HG02852 (cell line): ENCODE results near the gene RIT2.

Experiments used
- ATAC-seq: cut with Tn5 transposase; IDR thresholded peaks from one replicate; pipeline ENCODE4 v1.9.1; 2021; ENCODE audit warnings: mild to moderate bottlenecking, moderate library complexity; ENCODE audit not compliant: unreplicated experiment

RIT2 gene

GRCh38 chr18:43115076-43115921 lies at the start of gene RIT2:
Gene RIT2, minus strand, starts transcription at chr18:43115685.
- ATAC-seq, result no peak

DNA sequence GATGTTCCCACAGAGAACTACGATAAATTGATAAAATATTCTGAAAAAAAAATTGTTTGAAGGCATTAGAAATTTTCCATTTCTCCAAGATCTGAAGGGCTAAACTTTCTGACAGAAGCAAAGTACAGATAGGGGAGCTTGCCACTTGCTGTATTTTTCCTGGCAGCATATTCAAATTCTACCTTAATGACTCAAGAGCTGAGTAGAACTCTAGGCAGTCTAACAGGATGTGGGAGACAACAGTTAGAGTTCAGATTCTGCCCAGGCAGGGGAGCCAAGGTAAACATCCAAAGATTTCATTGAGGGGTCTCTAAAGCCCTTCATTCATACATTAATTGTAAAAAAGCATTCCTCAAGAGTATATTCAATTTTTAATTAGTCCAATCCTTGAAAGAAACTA lies 46.0 kb upstream of the RIT2 start:
- no peak for ATAC-seq

DNA sequence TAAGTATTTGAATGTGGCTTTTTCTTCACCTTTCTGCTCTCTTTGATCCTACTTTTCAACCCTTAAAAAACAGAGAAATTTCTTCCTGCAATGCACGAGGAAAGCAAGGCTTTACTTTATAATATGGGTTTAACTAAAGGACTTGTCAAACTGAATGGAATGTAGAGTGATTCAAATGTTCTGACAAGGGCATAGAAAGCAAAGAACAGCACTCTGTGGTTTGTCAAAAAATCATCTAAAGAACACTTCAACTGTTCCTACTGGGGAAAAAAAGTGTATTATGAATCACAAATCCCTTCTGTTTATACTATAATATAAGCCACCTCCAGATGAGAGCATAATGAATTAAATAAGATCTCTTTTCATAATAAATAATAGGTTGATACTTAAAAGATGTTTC lies 45.0 kb upstream of the RIT2 start:
- no peak for ATAC-seq

DNA sequence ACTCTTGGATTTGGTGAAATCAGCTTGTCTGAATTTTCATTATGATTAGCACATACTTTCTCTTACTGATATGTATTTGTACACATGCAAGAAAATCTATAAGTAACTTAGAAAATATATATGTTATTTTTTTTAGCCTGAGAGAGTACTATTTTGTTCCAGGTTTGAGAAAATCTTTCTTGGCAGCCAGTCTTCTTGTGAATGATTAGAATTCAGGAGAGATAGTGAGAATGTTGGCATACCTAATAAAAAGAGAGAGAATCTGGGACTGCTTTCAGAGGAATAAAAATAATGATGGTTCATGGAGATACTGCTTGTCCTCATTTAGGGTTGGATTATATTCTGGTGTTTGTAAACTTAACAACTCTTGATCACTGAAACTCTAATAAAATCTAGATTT lies 44.4 kb upstream of the RIT2 start:
- ATAC-seq, result no peak

GRCh38 chr18:43159086-43159770 lies 43.7 kb upstream of the RIT2 start:
- ATAC-seq, result no peak

DNA sequence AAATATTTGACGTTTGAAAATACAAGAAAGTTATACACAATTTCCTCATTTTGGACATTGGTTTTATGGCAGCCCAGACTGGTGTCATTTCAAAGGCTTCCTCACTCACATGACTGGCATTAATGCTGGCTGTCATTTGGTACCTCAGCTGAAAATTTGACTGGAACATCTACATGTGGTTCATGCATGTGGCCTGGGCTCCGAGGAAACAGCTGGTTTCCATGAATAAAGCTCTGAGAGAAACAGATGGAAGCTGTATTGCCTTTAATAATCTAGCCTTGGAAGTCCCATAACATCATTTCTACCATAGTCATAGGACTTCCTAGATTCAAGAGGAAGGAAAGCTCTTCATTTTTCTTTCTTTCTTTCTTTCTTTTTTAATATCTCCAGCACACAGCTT lies 42.9 kb upstream of the RIT2 start:
- no peak for ATAC-seq

DNA sequence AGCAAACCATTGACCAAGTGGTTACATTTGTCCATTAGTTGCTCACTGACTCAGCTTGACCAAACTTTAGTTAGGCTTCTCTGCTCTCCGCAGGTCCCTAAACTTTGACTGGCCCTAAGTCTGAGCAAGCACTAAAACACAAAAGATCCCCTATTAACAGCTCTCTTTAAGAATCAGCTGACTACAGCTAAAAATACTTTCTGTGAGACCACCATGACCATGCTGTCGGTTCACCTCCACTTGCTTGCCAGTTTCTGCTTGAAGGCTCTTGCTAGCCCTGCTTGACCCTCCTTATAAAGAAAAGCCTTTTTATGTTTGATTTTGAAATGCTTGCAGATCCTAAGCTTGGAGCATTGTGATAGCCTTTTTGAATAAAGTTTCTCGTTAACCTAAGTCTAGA lies 40.4 kb upstream of the RIT2 start:
- no peak for ATAC-seq

GRCh38 chr18:43148231-43148630 lies 32.7 kb upstream of the RIT2 start:
- ATAC-seq, result no peak

DNA sequence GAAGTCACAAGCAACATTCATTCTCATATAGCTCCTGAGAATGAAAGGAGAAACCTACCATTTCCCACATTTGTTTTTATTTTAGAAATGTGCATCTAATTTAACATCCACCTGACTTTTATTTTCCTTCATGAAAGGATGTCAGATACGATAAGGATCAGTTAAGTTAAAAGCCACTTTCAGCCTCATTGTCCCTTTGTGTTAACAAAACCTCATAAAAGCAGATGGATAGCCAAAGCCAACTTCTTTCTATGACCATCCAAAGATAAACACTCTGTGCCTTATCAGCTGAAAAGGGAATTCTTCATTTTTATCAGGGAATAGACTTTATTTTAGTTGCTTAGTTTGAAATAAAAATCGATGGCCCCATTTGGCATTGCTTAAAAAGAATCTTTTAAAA lies 25.7 kb upstream of the RIT2 start:
- ATAC-seq, result no peak

DNA sequence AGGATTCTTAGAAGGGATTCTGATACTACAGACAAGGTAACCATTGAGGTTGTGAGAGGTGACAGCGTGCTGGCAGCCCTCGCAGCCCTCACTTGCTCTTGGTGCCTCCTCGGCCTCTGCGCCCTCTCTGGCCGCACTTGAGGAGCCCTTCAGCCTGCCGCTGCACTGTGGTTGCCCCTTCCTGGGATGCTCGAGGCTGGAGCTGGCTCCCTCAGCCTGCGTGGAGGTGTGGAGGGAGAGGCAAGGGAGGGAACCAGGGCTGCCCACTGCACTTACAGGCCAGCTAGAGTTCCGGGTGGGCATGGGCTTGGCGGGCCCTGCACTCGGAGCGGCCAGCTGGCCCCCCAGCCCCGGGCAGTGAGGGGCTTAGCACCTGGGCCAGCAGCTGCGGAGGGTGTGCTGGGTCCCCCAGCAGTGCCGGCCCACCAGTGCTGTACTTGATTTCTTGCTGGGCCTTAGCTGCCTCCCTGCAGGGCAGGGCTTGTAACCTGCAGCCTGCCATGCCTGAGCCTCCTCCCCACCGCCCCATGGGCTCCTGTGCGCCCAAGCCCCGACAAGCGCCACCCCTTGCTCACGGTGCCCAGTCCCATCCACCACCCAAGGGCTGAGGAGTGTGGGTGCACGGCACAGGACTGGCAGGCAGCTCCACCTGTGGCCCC lies 23.9 kb upstream of the RIT2 start:
- no peak for ATAC-seq

- ATAC-seq, result no peak
Measured at GRCh38 chr18:43134876-43135275, 19.4 kb upstream of the RIT2 start.

- no peak for ATAC-seq
Measured at GRCh38 chr18:43130716-43131260, 15.3 kb upstream of the RIT2 start.

- no peak for ATAC-seq
Measured at GRCh38 chr18:43129946-43130524, 14.6 kb upstream of the RIT2 start.

GRCh38 chr18:43125471-43125870 lies 10.0 kb upstream of the RIT2 start:
- ATAC-seq, result no peak

GRCh38 chr18:43122955-43123354 lies 7.5 kb upstream of the RIT2 start:
- ATAC-seq, result no peak

DNA sequence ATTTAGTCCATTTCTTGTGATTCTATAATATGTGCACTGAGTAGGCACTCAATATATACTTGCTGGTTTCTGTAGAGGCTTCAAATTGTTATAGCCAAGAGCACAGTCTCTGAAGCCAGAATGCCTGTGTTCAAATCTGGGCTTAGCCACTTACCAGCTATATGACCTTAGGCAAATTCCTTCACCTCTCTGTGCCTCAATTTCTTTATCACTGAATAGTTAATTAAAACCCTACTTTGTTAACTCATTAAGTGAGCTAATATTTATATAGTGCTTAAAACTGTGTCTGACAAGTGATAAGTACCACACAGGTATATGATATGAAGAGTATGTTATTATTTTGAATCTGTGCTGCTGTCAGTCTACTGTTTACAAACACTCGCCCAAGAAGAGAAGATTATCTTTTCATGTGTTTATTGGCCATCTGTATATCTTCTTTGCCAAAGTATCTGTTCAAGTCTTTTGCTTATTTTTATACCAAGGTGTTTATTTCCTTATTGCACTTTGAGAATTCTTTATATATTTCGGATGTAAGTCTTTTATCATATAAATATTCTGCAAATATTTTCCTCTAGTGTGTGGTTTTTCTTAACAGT lies 1.3 kb upstream of the RIT2 start:
- ATAC-seq, result no peak

DNA sequence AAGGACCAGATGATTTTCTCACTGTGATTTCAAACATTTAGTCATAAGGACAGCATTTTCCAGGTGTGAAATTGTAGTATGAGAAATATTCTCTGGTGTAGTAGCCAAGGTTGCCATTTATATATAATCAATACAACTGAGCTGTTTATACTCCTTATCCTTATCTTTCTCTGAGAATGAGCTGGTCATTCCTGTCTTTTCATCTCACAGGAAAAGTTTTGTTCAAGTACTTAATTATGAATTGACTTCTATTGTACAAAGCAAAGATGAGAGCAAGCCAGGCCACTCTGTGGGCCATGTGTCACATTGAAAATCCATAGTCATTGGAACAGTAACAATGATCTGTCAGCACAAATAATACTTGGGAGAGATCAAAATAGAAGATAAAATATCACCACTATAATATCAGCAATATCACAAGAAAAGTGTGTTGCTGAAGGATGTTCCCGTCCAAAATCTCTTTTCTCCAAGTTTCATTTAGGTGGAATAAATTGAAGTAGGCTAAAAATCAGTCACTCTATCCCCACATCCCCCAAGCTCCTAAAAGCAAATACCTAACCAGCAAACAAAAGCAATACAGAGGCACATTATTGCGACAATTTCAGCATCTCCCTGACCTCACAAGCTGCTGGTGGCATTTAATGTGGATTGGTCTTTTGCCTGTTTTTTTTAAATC lies 2.1 kb downstream of the RIT2 start:
- no peak for ATAC-seq

DNA sequence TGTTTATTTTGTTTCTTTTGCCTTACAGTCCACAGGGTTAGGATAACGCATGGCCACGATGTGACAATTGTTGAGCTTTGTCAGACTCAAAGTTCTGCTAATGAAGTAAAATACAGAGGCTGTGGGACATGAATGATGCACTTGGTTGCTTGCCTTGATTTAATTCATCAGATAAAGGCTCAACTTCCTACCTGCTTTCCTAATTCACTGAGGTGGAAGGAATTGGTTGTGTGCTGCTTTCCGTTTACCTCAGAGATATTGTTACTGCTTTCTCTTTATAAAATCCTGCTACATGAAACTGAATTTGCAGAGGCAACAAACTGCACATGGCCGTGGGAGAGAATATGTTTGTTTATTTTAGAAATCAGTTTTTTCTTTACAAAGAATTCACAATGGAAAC lies 6.6 kb downstream of the RIT2 start:
- ATAC-seq, result no peak

DNA sequence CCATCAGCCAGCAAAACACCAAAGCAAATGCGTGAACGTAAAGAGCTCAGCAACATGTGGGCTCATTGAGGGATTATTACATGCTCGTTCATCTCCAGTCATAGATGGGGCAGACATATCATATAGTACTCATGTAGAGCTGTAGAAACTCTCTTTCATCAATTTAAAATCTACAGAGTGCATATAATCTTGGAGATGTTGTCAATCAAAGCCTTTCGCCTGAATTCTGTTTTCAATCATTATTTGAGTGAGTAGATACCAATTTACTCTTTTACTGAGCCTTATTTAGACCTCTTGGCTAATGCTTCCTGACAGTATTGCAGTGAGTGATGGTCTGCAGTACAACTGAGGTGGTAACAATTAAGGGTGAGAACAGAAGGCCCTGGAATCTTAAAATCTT lies 7.0 kb downstream of the RIT2 start:
- ATAC-seq, result no peak

DNA sequence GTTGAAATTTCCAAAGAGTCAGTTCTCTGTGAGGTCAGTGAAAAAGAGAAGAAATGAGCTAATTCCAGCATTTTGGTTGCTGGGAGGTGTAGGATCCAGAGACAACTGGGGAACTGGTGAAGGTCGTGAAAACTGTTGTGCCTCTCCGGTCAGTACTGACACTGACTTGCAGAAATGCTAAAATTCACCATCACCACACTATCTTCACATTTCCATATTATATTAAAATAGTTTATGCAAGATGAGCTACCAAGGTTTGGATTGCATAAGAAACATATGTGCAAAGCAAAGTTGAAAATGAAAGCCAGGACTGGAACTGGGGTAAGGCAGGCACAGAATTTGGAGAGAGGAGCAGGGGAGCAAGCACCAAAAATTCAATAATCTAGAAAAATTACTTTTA lies 21.8 kb downstream of the RIT2 start:
- ATAC-seq, result no peak
